HEK293 (cell line): ENCODE data around the gene TIMP2.

ENCODE experiments used
- CTCF ChIA-PET: fragments of 350-600 bp; formaldehyde crosslinking; extraction: SDS; loops from one replicate; lab custom pipeline; 2021; ENCODE audit warnings: antibody characterized with exemption; lab: Yijun Ruan, JAX
- POLR2A ChIA-PET: fragments of 300-600 bp; formaldehyde crosslinking; extraction: SDS; loops from one replicate; lab custom pipeline; 2020; ENCODE audit warnings: antibody characterized with exemption, inconsistent platforms; lab: Yijun Ruan, JAX
- H3K27ac ChIP-seq: fragments of 200-500 bp; sonication (Bioruptor generic); 2 replicates; pipeline ENCODE4 v1.5.1; 2014; ENCODE audit warnings: low read depth, low read length, control low read depth, inconsistent platforms; ENCODE audit errors: extremely low read depth
- H3K36me3 ChIP-seq, 2 experiments: fragments of 200-500 bp in 1 of 2; sonication (Bioruptor generic) in 1 of 2; 1 replicate in 1 of 2; 2 replicates in 1 of 2; pipeline ENCODE4 v1.5.1; 2014 to 2017; ENCODE audit warnings: inconsistent platforms in 2 of 2, low read length in 2 of 2; ENCODE audit not compliant: control insufficient read depth in 2 of 2, insufficient read depth in 1 of 2
- H3K4me1 ChIP-seq: fragments of 200-500 bp; sonication (Bioruptor generic); 2 replicates; pipeline ENCODE4 v1.5.1; 2014; ENCODE audit warnings: mild to moderate bottlenecking, low read length, inconsistent platforms; ENCODE audit not compliant: control insufficient read depth, insufficient read depth
- H3K4me3 ChIP-seq: 2 replicates; pipeline ENCODE4 v1.5.1; 2011; ENCODE audit warnings: low read depth, mild to moderate bottlenecking, control low read depth, low read length, moderate library complexity
- H3K9me3 ChIP-seq: fragments of 200-500 bp; sonication (Bioruptor generic); 2 replicates; pipeline ENCODE4 v1.5.1; 2014; ENCODE audit warnings: low read depth, low read length, inconsistent platforms; ENCODE audit not compliant: control insufficient read depth, insufficient read depth
- HOXC10 ChIP-seq: sonication (generic); formaldehyde crosslinking; IDR thresholded peaks from 2 replicates; pipeline ENCODE4 v1.8.1; 2023; ENCODE audit warnings: mild to moderate bottlenecking, missing genetic modification reagents
- PRDM1 ChIP-seq: fragments of 450-650 bp; formaldehyde crosslinking; IDR thresholded peaks from 2 replicates; pipeline ENCODE4; 2016; ENCODE audit warnings: missing biosample characterization, missing genetic modification characterization
- RBAK ChIP-seq: fragments of 450-650 bp; formaldehyde crosslinking; IDR thresholded peaks from 2 replicates; pipeline ENCODE4 v1.5.1; 2016; ENCODE audit warnings: missing biosample characterization, missing genetic modification characterization
- REPIN1 ChIP-seq: fragments of 450-650 bp; formaldehyde crosslinking; IDR thresholded peaks from 2 replicates; pipeline ENCODE4 v1.5.1; 2017; ENCODE audit warnings: missing biosample characterization, missing genetic modification characterization, low read depth
- SCRT2 ChIP-seq: fragments of 450-650 bp; formaldehyde crosslinking; IDR thresholded peaks from 2 replicates; pipeline ENCODE4 v1.5.1; 2016; ENCODE audit warnings: missing biosample characterization, missing genetic modification characterization
- SP2 ChIP-seq: fragments of 450-650 bp; formaldehyde crosslinking; IDR thresholded peaks from 2 replicates; pipeline ENCODE4 v1.5.1; 2016; ENCODE audit warnings: missing biosample characterization, missing genetic modification characterization
- TCF7L2 ChIP-seq: IDR thresholded peaks from 2 replicates; pipeline ENCODE4 v1.6.1; 2011; ENCODE audit warnings: low read depth, mild to moderate bottlenecking, inconsistent platforms, low read length, moderate library complexity, borderline replicate concordance
- ZBTB7A ChIP-seq: fragments of 450-650 bp; formaldehyde crosslinking; IDR thresholded peaks from 2 replicates; pipeline ENCODE4 v1.5.1; 2016; ENCODE audit warnings: low read depth, missing biosample characterization, missing genetic modification characterization
- ZBTB8A ChIP-seq: fragments of 450-650 bp; formaldehyde crosslinking; IDR thresholded peaks from 2 replicates; pipeline ENCODE4 v1.5.1; 2016; ENCODE audit warnings: missing biosample characterization, missing genetic modification characterization
- ZNF146 ChIP-seq: fragments of 450-650 bp; formaldehyde crosslinking; IDR thresholded peaks from 2 replicates; pipeline ENCODE4 v1.5.1; 2016; ENCODE audit warnings: missing biosample characterization, missing genetic modification characterization
- ZNF335 ChIP-seq: fragments of 450-650 bp; formaldehyde crosslinking; conservative IDR thresholded peaks from 2 replicates; pipeline ENCODE4 v1.5.1; 2016; ENCODE audit warnings: missing biosample characterization, missing genetic modification characterization
- ZNF529 ChIP-seq: fragments of 450-650 bp; formaldehyde crosslinking; IDR thresholded peaks from 2 replicates; pipeline ENCODE4 v1.5.1; 2017; ENCODE audit warnings: missing genetic modification characterization, missing biosample characterization; ENCODE audit not compliant: insufficient replicate concordance
- ZNF747 ChIP-seq: fragments of 450-650 bp; formaldehyde crosslinking; IDR thresholded peaks from 2 replicates; pipeline ENCODE4 v1.5.1; 2016; ENCODE audit warnings: missing biosample characterization, missing genetic modification characterization
- ZSCAN23 ChIP-seq: fragments of 450-650 bp; formaldehyde crosslinking; IDR thresholded peaks from 2 replicates; pipeline ENCODE4 v1.5.1; 2016; ENCODE audit warnings: missing biosample characterization, missing genetic modification characterization
- TF ChIP-seq, protein P1 (sequence below): fragments of 450-650 bp; formaldehyde crosslinking; IDR thresholded peaks from 2 replicates; pipeline ENCODE4 v1.5.1; 2017; ENCODE audit warnings: missing biosample characterization, missing genetic modification characterization
- TF ChIP-seq, protein P2 (sequence below): fragments of 450-650 bp; formaldehyde crosslinking; IDR thresholded peaks from 2 replicates; pipeline ENCODE4 v1.5.1; 2016; ENCODE audit warnings: missing biosample characterization, missing genetic modification characterization
- TF ChIP-seq, protein P3 (sequence below): fragments of 450-650 bp; formaldehyde crosslinking; IDR thresholded peaks from 2 replicates; pipeline ENCODE4 v1.5.1; 2017; ENCODE audit warnings: missing biosample characterization, missing genetic modification characterization

Gene TIMP2

DNA sequence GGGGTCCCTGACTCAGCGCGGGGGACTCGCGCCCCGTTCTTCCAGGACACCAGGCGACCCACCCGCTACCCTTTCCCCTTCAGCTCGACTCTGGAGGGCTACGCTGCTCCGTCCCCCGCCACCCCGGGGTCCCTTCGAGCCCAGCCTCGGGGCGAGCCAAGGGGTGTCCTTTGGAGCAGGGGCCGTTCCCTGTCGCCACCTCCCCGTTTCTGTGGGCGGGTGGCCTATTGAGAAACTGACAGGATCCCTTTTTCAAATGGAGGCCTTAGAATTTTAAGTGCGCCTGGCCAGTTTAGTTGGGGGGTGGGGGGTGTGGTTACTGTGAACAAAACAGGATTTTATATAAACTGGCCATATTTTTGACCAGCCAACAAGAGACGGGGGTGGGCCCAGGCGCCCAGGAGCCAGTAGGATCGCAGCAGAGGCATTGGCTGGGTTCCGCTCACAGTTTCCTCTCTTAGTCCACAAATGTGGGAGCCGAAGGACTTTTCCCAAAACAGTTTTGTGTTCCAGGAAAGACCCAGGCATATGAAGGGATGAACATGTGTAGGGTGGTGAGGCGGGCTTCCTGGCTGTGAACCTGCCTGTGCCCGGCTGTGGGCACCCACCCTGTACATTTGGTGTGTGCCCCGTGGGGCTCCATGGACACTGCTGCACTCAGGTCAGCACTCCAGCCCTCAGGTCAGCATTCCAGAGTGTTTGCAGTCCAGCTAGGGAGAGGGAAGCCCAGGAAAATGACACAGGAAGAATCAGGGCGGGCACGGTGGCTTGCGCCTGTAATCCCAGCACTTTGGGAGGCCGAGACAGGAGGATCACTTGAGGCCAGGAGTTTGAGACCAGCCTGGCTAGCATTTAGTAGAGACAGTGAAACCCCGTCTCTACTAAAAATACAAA, 722 bp upstream of the TIMP2 start (continued):
- TF ChIP-seq, protein P1, sequence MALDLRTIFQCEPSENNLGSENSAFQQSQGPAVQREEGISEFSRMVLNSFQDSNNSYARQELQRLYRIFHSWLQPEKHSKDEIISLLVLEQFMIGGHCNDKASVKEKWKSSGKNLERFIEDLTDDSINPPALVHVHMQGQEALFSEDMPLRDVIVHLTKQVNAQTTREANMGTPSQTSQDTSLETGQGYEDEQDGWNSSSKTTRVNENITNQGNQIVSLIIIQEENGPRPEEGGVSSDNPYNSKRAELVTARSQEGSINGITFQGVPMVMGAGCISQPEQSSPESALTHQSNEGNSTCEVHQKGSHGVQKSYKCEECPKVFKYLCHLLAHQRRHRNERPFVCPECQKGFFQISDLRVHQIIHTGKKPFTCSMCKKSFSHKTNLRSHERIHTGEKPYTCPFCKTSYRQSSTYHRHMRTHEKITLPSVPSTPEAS (tag by site-specific recombination), result no peak
- no peak for TF ChIP-seq ZNF529 (tag by site-specific recombination)
- no peak for TF ChIP-seq HOXC10
- peak; percentile 39 for TF ChIP-seq SP2 (tag by site-specific recombination)
- TF ChIP-seq RBAK (tag by site-specific recombination), result no peak
- no peak for TF ChIP-seq REPIN1 (tag by site-specific recombination)
- TF ChIP-seq ZNF146 (tag by site-specific recombination), result no peak
- TF ChIP-seq, all 188 proteins: peak for 7

DNA sequence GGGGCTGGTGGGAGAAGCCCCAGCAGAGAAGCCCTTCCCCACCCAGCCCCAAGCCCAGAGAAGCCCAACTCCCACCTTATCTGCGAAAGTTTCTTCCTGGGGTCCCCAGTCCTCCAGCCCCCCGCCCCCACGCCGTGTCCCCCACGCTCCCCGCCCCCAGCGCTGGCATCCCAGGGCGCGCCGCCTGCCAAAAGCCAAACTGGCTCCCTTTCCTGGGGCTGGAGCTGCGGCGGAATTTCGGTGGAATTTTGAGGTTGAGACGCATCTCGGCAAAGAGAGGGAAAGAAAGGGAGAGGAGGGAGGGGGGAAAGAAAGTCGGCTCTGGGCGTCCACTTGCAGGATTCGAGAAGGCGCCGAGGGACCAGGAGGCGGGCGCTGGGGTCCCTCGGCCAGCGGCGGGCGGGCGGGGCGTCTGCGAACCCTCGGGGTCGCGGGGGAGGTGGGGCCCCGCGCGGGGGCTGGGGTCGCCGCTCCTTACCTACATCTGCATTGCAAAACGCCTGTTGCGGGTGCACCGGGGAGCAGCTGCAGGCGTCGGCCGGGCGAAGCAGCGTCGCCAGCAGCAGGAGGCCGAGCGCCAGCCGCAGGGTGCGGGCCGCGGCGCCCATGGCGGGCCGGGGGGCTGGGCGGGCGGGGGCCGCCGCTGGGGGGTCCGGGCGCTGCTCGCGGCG, 571 bp downstream of the TIMP2 start:
- TF ChIP-seq TCF7L2 (no peak), ZSCAN23 (tag by site-specific recombination) (no peak), ZNF335 (tag by site-specific recombination) (0 out of 2 replicates have a peak, but pooled peaks have one; percentile 12), PRDM1 (peak; percentile 42; the same call in 1 of the 2 replicates), SCRT2 (tag by site-specific recombination) (0 out of 2 replicates have a peak, but pooled peaks have one; percentile 9), ZBTB8A (tag by site-specific recombination) (peak; percentile 49), HOXC10 (no peak), ZBTB7A (tag by site-specific recombination) (no peak), SP2 (tag by site-specific recombination) (peak; percentile 27; the same call in 1 of the 2 replicates), ZNF747 (tag by site-specific recombination) (no peak)
- TF ChIP-seq, protein P2, sequence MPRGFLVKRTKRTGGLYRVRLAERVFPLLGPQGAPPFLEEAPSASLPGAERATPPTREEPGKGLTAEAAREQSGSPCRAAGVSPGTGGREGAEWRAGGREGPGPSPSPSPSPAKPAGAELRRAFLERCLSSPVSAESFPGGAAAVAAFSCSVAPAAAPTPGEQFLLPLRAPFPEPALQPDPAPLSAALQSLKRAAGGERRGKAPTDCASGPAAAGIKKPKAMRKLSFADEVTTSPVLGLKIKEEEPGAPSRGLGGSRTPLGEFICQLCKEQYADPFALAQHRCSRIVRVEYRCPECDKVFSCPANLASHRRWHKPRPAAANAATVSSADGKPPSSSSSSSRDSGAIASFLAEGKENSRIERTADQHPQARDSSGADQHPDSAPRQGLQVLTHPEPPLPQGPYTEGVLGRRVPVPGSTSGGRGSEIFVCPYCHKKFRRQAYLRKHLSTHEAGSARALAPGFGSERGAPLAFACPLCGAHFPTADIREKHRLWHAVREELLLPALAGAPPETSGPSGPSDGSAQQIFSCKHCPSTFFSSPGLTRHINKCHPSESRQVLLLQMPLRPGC (tag by site-specific recombination), result no peak
- TF ChIP-seq, protein P3, sequence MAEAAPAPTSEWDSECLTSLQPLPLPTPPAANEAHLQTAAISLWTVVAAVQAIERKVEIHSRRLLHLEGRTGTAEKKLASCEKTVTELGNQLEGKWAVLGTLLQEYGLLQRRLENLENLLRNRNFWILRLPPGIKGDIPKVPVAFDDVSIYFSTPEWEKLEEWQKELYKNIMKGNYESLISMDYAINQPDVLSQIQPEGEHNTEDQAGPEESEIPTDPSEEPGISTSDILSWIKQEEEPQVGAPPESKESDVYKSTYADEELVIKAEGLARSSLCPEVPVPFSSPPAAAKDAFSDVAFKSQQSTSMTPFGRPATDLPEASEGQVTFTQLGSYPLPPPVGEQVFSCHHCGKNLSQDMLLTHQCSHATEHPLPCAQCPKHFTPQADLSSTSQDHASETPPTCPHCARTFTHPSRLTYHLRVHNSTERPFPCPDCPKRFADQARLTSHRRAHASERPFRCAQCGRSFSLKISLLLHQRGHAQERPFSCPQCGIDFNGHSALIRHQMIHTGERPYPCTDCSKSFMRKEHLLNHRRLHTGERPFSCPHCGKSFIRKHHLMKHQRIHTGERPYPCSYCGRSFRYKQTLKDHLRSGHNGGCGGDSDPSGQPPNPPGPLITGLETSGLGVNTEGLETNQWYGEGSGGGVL, result 0 out of 2 replicates have a peak, but pooled peaks have one; percentile 25
- H3K36me3 ChIP-seq, result no peaks in the 10 kb centered on the region
- H3K27ac ChIP-seq, result no peak overlapping the region
- H3K4me3 ChIP-seq, result peak overlapping the region; percentile 46
- ChIA-PET POLR2A (interaction anchor here (0.6 to 2.9 kb wide), 5 partner anchors 9 to 36 kb away, joined by 3 to 15 read pairs (median 3); no protein-coding TSS in a partner anchor), CTCF (no interaction called here)
- H3K9me3 ChIP-seq, result no peaks in the 10 kb centered on the region
- H3K4me1 ChIP-seq, result peaks cover 5% of the 10 kb centered on the region
